ENCODE data around the gene NF2.

- TF ChIP-seq RCOR1 (conservative IDR thresholded peaks at IDR 0.05; ENCODE audit: low read depth, low read length), result no peak
- TF ChIP-seq EZH2 (IDR thresholded peaks at IDR 0.05; ENCODE audit: borderline replicate concordance, control insufficient read depth, low read depth, low read length), result no peak
- no peak for TF ChIP-seq CTCF (IDR thresholded peaks at IDR 0.05 in 2 of 3, conservative IDR thresholded peaks at IDR 0.05 in 1 of 3; ENCODE audit: control insufficient read depth in 2 of 3, extremely low read depth in 1 of 3, insufficient read depth in 1 of 3, low read depth in 3 of 3, low read length in 3 of 3)
- no peak for TF ChIP-seq ZZZ3 (IDR thresholded peaks at IDR 0.05; ENCODE audit: control insufficient read depth, insufficient read length, low read depth)
- no peak for TF ChIP-seq CREM (IDR thresholded peaks at IDR 0.05; ENCODE audit: low read depth)
- TF ChIP-seq EP300 (IDR thresholded peaks at IDR 0.05; ENCODE audit: borderline replicate concordance in 1 of 2, control insufficient read depth in 1 of 2, low read depth in 2 of 2, low read length in 2 of 2), result no peak
- no peak for TF ChIP-seq SMC3 (IDR thresholded peaks at IDR 0.05; ENCODE audit: borderline replicate concordance, low read length)
- no peak for TF ChIP-seq POLR2A (IDR thresholded peaks at IDR 0.05; ENCODE audit: low read depth, low read length)
- no peak for TF ChIP-seq TARDBP (IDR thresholded peaks at IDR 0.05; ENCODE audit: borderline replicate concordance)
- no peak for TF ChIP-seq ETV6 (conservative IDR thresholded peaks at IDR 0.05 in 1 of 2, IDR thresholded peaks at IDR 0.05 in 1 of 2; ENCODE audit: borderline replicate concordance in 1 of 2, low read depth in 1 of 2)
- TF ChIP-seq RFX5 (IDR thresholded peaks at IDR 0.05; ENCODE audit: low read depth, low read length), result no peak
- no peak for TF ChIP-seq ATF3 (IDR thresholded peaks at IDR 0.05; ENCODE audit: borderline replicate concordance, extremely low read depth, low read depth, low read length)
- TF ChIP-seq ZNF592 (IDR thresholded peaks at IDR 0.05), result no peak
Observed at GRCh38 chr22:29634847-29635246, 31.4 kb downstream of the NF2 start.

Data from GM12878 (cell line).